NCI-H82 treated with DMSO at 0.1 percent for 48 hours (cell line): ENCODE results near the gene VWA1.
"Not testable (repeated sequence)": the region's sequence is repeated elsewhere in the genome, so short reads cannot be mapped to it uniquely, and the experiment has no call there.

Experiments used
- DNase-seq: peaks from one replicate; lab custom pipeline; 2025; ENCODE audit not compliant: unreplicated experiment; lab: John Stamatoyannopoulos, UW

VWA1 gene

DNA sequence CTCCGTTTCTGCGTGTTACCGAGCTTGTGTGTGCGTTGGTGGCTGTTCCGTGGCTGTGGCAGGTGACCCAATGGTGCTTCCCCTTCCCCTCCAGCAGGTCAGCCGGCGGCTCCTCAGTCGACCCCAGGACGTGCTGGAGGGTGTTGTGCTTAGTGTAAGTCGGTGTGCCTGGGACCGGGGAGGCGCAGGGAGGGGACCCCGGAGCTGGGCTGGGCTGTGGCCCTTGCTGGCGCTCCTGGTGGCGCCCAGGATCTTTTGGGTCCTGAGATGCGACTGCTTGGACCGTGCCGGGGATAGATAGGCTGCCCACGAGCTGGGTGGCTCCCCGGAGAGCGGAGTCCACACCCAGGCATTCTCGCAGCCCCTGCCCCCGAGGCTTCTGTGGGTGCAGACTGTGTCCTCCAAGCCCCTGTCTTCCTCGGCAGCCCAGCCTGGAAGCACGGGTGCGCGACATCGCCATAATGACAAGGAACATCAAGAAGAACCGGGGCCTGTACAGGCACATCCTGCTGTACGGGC lies 19.9 kb downstream of the VWA1 start:
- no peak for DNase-seq

DNA sequence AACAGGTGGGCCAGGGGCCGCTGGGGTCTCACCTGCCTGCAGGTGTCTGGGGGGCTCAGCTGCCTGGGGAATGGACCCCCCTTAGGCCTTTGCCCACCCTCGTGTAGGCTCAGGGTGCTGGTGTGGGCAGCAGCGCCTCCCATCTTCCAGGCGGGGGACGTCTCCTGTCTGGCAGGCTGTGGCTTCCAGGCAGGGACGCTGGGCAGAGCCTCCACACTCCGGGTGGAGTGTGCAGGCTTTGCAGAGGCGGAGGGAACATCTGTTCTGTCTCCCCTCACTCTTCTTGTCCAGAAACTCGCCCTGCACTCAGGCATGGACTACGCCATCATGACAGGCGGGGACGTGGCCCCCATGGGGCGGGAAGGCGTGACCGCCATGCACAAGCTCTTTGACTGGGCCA lies 20.4 kb downstream of the VWA1 start:
- not testable (repeated sequence) for DNase-seq

DNA sequence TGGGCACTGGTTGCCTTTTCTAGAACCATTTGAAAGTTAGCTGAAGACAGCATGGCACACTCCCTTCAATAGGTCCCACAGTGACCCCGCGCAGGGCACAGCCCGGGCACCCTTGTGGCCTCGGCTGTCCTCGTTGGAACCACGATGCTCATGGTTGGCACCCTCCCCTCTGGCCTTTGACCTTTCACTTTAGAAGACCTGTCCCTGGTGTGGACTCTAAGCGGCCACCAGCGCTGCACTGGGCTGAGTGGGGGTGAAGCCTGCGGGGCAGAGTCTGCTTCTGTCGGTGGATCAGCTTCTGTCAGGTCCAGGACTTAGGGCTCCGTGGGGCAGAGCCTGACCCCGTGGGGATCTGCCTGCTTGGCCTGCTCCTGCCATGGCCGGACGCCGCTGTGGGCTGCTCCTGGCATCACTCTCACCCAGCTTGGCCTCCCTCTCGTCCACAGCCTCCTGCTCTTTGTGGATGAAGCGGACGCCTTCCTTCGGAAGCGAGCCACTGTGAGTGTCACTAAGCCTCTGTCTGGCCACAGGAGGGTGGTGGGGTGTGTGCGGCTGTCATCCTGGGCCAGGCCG lies 21.3 kb downstream of the VWA1 start:
- not testable (repeated sequence) for DNase-seq

DNA sequence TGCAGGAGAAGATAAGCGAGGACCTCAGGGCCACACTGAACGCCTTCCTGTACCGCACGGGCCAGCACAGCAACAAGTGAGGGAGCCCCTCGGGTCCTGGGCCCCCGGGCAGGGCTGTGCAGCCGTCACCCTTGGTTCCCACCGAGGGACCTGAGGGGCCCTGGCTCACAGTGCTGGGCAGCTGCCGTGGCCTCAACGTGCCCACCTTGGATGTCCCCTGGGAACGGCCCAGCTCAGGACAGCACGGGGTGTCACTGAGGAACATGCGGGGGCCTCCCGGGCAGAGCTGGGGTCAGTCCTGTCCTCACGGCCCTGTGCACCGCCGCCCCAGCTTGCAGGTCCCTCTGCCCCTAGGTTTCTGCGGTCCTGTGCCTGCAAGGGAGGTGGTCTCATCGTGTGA lies 23.7 kb downstream of the VWA1 start:
- not testable (repeated sequence) for DNase-seq

DNA sequence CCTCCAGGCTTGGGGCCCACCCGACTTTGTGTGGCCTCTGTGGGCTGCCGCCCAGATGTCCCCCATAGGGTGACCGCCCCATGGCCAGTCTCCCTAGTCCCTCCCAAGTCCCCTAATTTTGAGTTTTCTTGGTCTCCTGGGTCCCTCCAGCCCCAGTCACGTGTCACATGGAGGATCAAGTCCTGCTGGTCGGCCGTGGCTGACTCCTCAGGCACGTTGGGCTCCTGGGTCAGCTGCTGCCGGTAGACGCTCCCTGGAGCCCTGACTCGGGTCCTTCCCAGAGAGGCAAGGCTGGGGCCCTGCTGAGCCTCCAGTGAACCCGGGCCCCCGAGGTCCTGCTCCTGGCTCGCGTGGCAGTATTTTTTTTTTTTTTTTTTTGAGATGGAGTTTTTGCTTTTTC lies 24.2 kb downstream of the VWA1 start:
- DNase-seq = not testable (repeated sequence)

DNA sequence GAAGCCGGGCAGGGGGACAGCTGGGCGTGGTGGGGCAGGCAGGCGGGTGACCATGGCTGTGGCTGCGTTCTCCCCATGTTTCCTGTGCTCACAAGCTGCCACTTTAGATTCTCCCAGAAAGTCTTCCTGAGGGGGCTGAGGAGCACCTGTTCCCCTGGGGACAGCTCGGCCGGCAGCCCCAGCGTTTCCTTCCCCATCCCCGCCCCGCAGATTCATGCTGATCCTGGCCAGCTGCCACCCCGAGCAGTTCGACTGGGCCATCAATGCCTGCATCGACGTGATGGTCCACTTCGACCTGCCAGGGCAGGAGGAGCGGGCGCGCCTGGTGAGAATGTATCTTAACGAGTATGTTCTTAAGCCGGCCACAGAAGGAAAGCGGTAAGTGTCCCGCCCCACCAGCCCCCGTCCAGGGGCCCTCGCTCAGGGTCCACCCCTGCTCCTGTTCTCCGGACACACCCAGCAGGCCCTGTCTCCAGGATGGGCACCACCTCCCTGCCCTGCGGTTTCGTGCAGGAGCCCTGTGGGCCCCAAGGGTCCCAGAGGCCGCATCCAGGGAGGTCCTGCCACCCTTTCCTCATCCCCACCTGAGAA lies 25.1 kb downstream of the VWA1 start:
- DNase-seq = no peak

DNA sequence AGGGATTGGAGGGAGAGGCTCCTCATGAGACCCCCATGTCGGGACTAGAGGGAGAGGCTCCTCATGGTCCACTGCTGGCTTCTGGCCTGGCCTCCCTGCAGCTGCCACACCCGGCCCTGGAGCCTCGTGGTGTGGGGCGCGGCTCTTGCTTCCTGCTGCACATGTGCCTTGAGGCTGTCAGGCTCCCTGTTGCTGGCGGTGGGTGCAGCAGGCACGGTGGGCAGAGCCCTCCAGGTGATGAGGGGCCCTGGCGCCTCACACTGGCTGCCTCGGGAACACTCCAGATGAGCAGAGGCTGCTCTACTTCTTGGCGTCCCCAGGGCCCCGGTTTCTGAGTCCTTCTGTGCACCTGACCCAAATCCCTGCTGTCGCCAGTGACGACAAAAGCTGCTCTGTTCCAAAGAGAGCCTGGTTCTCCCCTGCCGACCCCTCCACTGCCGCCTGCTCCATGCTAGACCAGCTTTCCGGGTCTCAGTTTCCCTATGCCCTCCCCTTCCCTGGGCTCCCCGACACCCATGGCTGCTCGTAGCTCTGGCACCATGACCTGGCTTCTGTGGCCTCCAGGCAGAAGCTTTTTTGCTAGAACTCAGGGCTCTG lies 26.3 kb downstream of the VWA1 start:
- DNase-seq = no peak

DNA sequence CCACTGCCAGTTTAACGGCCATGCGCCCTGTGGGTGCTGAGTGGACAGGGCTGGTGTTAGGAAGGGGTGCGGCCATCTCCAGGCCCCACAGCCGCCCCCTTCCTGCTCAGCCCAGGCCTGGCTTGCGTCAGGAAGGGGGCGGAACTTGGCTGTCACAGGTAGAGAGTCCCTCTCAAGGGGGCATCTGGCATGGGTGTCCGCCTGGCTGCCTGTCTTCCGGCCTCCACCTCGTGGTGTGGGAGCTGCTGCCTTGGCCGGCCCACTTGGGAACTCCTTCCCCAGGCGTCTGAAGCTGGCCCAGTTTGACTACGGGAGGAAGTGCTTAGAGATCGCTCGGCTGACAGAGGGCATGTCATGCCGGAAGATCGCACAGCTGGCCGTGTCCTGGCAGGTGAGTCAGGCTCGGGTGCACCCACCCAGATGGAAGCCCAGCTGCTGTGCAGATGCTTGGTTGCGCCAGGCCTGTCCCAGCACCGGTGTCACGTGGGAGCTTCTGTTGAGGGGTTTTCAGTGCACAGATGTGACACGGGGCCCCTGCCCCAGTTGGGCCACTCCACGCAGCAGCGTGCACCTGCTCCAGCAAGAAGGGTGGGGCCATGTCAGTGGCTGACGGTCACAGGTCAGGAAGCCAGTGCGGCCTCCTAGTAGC lies 27.0 kb downstream of the VWA1 start:
- no peak for DNase-seq

DNA sequence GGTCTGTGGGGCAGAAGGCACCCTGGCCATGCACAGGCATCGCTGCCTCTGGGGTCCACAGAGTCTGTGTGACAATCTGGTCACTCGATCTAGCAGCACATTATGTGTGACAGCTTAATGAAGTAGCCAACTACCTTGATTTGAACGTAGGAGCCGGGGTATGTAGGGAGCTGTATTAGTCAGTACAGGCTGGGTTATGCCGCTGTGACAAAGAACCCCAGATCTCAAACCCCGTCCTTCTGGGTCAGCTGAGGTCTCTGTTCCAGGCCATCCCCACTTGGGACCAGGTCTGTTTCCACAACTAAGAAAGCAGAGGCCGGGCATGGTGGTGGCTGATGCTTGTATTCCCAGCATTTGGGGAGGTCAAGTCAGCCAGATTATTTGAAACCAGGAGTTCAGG lies 27.8 kb downstream of the VWA1 start:
- DNase-seq = no peak

DNA sequence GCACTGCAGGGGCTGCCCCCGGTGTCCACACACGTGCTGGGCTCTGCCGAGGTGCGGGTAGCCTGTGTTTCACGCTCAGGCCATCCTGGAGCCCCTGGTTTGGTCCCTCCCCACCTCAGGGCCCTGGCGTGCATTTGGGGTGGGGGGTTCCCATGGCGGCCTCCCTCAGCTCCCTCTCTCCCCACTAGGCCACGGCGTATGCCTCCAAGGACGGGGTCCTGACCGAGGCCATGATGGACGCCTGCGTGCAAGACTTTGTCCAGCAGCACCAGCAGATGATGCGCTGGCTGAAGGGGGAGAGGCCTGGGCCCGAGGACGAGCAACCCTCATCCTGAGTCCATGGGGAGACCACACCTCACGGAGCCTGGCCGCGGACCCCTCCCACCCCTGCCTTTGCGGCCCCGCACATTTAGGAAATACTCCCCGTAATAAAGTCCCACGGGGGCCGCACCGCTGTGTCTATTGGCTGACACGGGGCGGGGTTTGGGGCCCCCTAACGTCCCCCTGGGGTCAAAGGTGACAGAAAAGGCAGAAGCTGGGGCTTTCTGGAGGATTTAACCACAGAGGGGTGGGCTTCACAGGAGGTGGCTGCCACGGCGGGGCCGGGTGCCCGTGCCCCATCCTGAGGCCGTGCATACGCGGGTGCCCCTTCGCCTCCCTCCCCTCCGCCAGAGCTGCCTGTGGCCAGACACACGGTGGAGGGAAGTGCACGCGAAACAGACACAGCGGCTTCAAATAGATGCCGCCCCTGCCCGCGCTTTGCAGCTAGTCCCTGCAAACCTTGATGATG lies 32.9 kb downstream of the VWA1 start:
- DNase-seq = not testable (repeated sequence)

DNA sequence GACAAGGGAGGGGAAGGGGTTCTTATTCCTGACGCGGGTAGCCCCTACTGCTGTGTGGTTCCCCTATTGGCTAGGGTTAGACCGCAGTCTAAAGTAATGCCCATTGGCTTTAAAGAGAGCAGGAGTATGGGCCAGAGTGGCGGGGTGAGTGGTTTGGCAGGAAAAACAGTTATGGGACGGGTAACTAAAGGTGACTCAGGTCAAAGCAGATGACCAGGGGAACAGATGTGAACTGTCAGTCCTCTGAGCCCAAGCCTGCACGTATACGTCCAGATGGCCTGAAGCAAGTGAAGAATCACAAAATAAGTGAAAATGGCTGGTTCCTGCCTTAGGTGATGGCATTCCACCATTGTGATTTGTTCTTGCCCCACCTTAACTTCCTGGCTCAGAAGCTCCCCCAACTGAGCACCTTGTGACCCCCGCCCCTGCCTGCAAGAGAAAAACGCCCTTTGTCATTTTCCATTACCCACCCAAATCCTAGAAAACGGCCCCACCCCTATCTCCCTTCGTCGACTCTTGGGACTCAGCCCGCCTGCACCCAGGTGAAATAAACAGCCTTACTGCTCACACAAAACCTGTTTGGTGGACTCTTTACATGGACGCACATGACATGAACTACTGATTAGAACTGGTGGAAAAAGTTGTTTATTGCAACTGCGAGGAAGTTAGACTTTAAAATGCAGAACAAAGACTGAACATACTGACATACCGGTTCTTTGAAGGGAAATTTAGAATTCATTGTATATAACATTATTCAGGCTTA lies 35.3 kb downstream of the VWA1 start:
- DNase-seq = peak; percentile 52

DNA sequence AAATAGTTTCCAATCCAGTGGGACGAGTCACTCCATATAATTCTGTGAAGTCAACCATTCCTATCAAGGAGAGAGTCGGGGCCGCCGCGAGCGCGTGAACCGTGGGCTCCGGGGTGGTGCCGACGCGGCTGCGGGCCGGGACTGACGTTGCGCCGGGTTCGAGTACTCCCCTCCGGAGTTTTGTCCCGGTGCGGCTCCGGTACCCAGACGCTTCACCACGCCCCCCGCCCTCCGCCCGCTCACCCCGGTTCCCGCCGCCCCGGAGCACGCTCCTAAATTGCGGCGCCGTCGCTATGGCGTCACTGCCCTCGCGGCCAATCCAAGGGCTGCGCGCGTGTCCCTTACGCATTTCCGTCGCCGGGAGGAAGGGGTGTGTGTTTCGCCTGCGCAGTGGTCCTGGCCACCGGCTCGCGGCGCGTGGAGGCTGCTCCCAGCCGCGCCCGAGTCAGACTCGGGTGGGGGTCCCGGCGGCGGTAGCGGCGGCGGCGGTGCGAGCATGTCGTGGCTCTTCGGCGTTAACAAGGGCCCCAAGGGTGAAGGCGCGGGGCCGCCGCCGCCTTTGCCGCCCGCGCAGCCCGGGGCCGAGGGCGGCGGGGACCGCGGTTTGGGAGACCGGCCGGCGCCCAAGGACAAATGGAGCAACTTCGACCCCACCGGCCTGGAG lies 36.0 kb downstream of the VWA1 start, which contains the start of gene ATAD3B:
TSS of gene ATAD3B (plus strand) at position 377 of the 664 bp plus-strand sequence. CDS start at position 497, 120 bp downstream.
- peak; percentile 76 for DNase-seq

DNA sequence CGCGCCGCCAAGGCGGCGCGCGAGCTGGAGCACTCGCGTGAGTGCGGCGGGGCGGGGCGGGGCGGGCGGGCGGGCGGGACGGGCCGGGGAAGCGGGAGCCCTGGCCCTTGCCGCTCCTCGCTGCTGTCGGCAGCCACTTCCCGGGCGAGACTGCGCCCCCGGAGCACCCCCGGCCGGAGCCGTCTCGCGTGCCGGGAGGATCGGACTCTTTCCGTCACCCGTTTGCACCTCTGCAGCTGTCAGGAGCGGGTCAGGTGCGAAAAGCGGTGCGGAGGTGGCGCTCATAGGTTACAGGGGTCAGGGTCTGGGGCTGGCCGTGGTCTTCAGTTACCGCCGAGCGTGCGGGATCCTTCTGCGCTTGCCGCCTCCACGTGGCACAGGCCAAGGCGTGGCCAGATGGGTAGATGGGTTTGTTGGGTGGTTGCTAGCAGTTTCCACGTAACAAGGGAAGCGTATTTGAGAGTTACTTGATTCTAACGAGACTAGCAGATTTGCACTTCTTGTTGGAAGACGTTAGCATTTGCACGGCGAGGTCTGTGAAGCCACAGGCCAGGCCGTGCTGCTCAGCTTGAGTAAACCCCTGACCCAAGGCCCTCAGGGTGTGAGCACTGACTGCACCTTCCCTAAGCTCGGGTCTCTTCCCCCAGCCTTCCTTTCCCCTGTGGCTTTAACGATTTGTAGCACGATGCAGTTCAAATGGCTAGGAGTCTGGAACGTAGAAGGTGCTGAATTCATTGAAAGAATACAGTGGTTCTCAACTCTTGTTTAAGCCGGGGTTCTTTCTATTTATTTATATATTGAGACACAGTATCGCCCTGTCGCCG lies 36.8 kb downstream of the VWA1 start:
- DNase-seq = not testable (repeated sequence)

DNA sequence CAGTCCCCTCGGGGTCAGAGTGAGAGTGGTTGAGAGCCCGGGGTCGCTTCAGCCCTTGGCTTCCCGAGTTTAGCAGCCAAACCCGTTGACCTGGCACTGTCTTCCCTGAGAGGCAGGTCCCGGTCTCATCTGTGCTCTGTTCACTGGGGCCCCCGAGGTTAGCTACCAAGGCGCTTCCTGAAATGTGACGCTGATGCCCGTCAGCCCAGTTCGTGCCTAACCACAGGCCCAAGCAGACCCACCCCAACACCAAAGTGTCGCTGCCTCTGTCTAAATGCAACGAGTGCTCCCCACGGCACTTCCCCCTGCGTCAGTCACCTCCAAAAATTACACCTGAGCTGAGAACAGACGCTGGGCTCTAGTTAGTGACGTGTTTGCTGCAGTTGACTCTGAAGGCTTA lies 40.5 kb downstream of the VWA1 start:
- not testable (repeated sequence) for DNase-seq

DNA sequence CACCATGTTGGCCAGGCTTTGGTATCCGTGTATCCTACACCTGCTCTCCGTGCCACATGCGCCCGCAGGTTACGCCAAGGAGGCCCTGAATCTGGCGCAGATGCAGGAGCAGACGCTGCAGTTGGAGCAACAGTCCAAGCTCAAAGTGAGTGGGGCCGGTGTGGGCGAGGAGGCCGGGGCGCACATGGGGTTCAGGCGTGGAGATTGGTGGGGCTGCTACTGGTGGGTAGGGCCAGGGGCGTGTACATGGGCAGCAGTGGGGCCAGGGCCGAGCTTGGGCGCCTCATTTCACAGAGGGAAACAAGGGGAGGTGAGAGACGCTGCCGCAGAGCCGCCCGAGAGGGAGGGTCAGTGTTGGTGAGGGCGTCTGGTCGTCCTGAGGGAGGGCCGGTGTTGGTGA lies 41.7 kb downstream of the VWA1 start:
- no peak for DNase-seq

DNA sequence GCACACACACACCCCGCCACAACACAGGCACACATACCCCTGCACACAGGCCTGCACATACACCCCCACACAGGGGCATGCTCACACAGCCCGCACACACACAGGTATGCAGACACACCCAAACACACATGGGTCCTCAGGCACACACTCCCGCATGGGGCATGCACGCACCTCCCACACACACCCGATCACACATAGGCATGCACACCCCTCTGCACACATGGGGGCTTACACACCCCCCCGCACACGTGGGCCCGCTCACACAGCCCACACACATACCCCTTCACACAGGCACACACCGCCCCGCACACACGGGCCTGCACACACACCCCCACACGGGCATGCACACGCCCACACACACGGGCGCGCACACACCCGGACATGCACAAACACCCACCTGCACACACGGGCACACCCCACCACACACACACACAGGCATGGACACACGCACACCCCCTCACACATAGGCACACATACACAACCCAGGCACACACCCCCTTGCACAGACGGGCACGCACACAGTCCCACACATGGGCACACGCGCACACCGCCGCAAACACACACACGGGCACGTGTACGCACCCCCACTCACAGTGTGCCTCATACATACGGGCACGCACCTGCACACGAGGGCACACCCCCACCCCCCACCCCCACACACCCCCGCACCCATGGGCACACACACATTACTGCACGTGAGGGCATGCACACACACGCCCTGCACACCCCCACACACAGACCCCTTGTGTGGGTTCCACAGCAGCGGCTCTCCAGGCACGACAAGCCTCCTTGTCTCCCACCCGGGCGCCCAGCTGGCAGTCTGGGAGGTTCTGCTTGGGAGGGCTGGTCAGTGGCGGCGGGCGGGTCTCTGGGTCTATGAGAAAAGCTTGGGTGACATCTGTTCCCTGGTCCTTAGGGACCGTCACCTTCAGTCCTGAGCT lies 44.3 kb downstream of the VWA1 start:
- DNase-seq = no peak

DNA sequence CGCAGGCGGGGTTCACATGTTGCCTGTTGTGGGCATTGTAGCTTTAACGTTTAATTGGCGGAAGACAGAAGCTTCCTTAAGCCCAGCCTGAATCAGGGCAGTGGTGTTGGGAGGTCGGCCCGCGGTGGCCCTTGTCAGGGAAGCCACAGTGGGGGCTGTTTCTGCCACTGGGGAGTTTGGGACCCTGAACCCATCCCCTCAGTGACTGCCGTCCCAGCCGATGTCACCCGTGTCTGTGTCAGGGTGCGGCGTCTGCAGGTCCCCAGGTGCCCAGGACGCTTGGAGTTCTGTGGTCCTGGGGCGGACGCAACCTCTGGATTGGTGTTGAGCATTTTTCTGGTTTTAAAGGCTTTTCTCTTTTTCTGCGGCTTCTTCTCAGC lies 45.0 kb downstream of the VWA1 start:
- not testable (repeated sequence) for DNase-seq

DNA sequence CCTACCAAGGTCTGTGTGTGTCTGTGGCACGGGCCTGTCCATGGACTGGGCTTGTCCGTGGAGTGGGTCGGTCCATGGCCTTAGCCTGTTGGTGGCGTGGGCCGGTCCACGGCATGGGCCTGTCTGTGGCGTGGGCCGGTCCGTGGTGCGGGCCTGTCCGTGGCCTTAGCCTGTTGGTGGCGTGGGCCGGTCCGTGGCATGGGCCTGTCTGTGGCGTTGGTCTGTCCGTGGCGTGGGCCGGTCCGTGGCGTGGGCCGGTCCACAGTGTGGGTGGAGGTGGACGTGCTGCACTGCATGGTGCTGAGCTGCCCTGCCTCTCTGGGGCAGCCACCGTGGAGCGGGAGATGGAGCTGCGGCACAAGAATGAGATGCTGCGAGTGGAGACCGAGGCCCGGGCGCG lies 46.3 kb downstream of the VWA1 start:
- DNase-seq = not testable (repeated sequence)
